Daoy (cell line): ENCODE results near the gene CAMK1D. TPM values are rescaled to one million over a fixed set of nuclear protein-coding genes. Genes with fewer than 3 reads are reported as not detected.

ENCODE experiments used
- DNase-seq: peaks from one replicate; pipeline ENCODE4 v3.0.0-alpha.2; 2015; ENCODE audit warnings: low read depth
- total RNA-seq: library from RNA; depleted of rRNA; stranded (reverse); fragments of >200 nt; shearing (Covaris generic); gene quantifications from 2 replicates; pipeline ENCODE4 v1.2.3, GENCODE V29; 2014

The CAMK1D gene
- total RNA-seq, 1 experiment from 2014 or later, result 6.1 TPM

GRCh38 chr10:12846718-12847117 is 497.4 kb downstream of the CAMK1D start:
- DNase-seq, result no peak

- DNase-seq, result peak; percentile 13
These were observed 498.1 kb downstream of the CAMK1D start for GRCh38 chr10:12847361-12847975.

GRCh38 chr10:12848439-12849173 is 499.3 kb downstream of the CAMK1D start:
- no peak for DNase-seq

GRCh38 chr10:12849319-12850181 is 500.2 kb downstream of the CAMK1D start:
- DNase-seq, result peak; percentile 19

GRCh38 chr10:12852687-12853086 is 503.3 kb downstream of the CAMK1D start:
- DNase-seq, result no peak

- no peak for DNase-seq
These were observed 505.6 kb downstream of the CAMK1D start for GRCh38 chr10:12854988-12855387.

GRCh38 chr10:12862459-12862858 is 513.1 kb downstream of the CAMK1D start:
- DNase-seq, result no peak

GRCh38 chr10:12865515-12865914 is 516.2 kb downstream of the CAMK1D start:
- DNase-seq, result peak; percentile 44

- no peak for DNase-seq
These were observed 518.9 kb downstream of the CAMK1D start for GRCh38 chr10:12868229-12868628.

GRCh38 chr10:12869427-12869826 is 520.1 kb downstream of the CAMK1D start:
- peak; percentile 51 for DNase-seq

- DNase-seq, result no peak
These were observed 523.2 kb downstream of the CAMK1D start for GRCh38 chr10:12872577-12872976.

- no peak for DNase-seq
These were observed 523.8 kb downstream of the CAMK1D start for GRCh38 chr10:12873172-12873571.

GRCh38 chr10:12874501-12874900 is 525.2 kb downstream of the CAMK1D start:
- DNase-seq, result no peak

GRCh38 chr10:12875100-12875499 is 525.8 kb downstream of the CAMK1D start:
- no peak for DNase-seq

- DNase-seq, result no peak
These were observed 526.9 kb downstream of the CAMK1D start for GRCh38 chr10:12876266-12876665.

GRCh38 chr10:12877150-12877549 is 527.8 kb downstream of the CAMK1D start:
- no peak for DNase-seq

- no peak for DNase-seq
These were observed 531.1 kb downstream of the CAMK1D start for GRCh38 chr10:12880423-12880822.

GRCh38 chr10:12884851-12885250 is 535.5 kb downstream of the CAMK1D start:
- DNase-seq, result no peak
